Measurements from ENCODE around the gene DACT1. TPM values are rescaled to one million over a fixed set of nuclear protein-coding genes. Genes with fewer than 3 reads are reported as not detected.

DACT1 gene
- total RNA-seq, 1 donor from 2014 or later, result 3.0 TPM

DNA sequence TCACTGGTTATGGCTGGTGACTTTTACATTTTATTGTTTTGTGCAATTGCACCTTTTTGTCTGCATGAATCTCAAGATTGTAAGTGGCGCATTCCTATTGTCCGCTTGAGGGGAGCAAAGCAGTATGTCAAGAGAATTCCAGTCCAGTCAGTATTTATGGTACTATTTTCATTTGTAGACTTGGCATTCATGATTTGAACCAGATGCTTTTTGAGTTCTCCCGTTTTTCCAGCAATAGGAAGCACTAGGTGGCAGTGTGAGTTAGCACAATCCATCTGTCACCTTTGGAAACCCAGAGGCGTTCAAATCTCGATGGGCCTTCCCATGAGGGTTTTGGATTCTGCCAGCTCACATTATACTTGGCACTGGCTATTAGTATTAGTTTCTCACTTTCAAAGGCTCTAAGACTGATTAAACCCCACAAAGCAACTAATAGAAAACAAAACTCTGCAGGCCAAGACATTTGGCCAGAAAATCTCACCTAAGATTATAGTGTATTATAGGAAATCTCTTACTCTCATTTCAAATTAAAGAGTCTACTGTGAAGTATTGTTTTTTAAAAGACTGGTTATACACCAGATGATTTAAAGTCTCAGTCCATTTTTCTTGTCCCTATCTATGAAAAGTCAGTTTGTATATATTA is 2.2 kb downstream of the DACT1 start:
- H3K4me3 Mint-ChIP-seq, result no peak overlapping the region
- TF ChIP-seq, protein P1, sequence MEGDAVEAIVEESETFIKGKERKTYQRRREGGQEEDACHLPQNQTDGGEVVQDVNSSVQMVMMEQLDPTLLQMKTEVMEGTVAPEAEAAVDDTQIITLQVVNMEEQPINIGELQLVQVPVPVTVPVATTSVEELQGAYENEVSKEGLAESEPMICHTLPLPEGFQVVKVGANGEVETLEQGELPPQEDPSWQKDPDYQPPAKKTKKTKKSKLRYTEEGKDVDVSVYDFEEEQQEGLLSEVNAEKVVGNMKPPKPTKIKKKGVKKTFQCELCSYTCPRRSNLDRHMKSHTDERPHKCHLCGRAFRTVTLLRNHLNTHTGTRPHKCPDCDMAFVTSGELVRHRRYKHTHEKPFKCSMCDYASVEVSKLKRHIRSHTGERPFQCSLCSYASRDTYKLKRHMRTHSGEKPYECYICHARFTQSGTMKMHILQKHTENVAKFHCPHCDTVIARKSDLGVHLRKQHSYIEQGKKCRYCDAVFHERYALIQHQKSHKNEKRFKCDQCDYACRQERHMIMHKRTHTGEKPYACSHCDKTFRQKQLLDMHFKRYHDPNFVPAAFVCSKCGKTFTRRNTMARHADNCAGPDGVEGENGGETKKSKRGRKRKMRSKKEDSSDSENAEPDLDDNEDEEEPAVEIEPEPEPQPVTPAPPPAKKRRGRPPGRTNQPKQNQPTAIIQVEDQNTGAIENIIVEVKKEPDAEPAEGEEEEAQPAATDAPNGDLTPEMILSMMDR (IDR thresholded peaks at IDR 0.05), result no peak
- peaks cover 38% of the 10 kb centered on the region for H3K4me1 Mint-ChIP-seq
- intact Hi-C loops (cut with micrococcal nuclease), result loop anchor here (5.0 to 10.0 kb wide), 8 partner anchors 138 to 1375 kb away; partner anchors contain the start of genes AP5M1, DAAM1, EXOC5 and GPR135
- DNase-seq, result no peak
- H3K27ac Mint-ChIP-seq, result no peak overlapping the region
- H3K27me3 Mint-ChIP-seq, result peaks cover 17% of the 10 kb centered on the region
- ChIA-PET CTCF (interaction anchor here (0.7 kb wide), 1 partner anchor 379 kb away, joined by 3 read pairs; no protein-coding TSS in a partner anchor), POLR2A (no interaction called here)
- no peak for ATAC-seq (ENCODE audit: low read depth)
- H3K36me3 Mint-ChIP-seq (ENCODE audit: low read depth), result peaks cover 4% of the 10 kb centered on the region
- no peaks in the 10 kb centered on the region for H3K9me3 Mint-ChIP-seq

DNA sequence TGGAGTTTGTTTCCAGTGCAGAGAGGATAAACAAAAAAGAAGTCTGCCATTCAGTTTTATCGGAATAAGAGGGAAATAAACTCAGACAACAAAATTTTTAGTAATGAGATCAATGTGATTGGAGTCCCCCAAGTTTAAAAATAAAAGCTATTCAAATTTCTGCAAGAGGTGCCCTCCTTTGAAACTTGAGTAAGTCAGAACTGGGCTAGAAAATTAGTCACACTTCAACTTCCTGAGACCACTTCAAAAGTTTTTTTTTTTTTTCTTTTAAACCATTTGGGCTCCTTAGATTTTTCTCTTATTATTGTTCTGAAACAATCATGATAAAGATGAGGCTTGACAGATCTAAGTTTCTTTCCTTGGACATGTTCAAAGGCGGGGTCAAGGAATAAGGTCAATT is 3.2 kb downstream of the DACT1 start:
- Mint-ChIP-seq H3K4me3 (no peak overlapping the region), H3K27ac (no peak overlapping the region), H3K4me1 (peaks cover 29% of the 10 kb centered on the region), H3K27me3 (peaks cover 17% of the 10 kb centered on the region), H3K9me3 (no peaks in the 10 kb centered on the region), H3K36me3 (ENCODE audit: low read depth) (peaks cover 4% of the 10 kb centered on the region)
- intact Hi-C loops (cut with micrococcal nuclease), result no loop called here
- TF ChIP-seq, protein P1 (IDR thresholded peaks at IDR 0.05), result no peak
- ATAC-seq (ENCODE audit: low read depth), result no peak
- ChIA-PET POLR2A (interaction anchor here (0.6 to 0.7 kb wide), 2 partner anchors 401 to 635 kb away, joined by 3 to 5 read pairs; no protein-coding TSS in a partner anchor), CTCF (no interaction called here)
- no peak for DNase-seq

DNA sequence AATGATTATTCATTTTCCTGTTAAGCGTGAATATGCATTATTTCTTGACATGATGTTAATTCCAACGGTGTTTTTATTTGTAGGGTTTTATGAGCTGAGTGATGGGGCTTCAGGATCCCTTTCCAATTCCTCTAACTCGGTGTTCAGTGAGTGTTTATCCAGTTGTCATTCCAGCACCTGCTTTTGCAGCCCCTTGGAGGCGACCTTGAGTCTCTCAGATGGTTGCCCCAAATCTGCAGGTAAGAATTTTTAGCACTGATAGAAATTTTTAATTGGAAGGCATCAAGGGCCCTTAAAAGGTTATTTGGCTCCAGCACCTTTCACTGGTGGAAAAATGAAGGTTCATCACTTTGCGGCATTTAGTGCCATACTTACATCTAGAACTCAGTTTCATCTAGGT is 3.7 kb downstream of the DACT1 start:
- no peak for DNase-seq
- no peak for ATAC-seq (ENCODE audit: low read depth)
- Mint-ChIP-seq H3K4me3 (no peak overlapping the region), H3K36me3 (ENCODE audit: low read depth) (peaks cover 4% of the 10 kb centered on the region), H3K27me3 (peaks cover 17% of the 10 kb centered on the region), H3K9me3 (no peaks in the 10 kb centered on the region), H3K4me1 (peaks cover 24% of the 10 kb centered on the region), H3K27ac (no peak overlapping the region)
- TF ChIP-seq, protein P1 (IDR thresholded peaks at IDR 0.05), result no peak
- intact Hi-C loops (cut with micrococcal nuclease), result no loop called here
- ChIA-PET CTCF (no interaction called here), POLR2A (interaction anchor here (0.6 kb wide), 1 partner anchor 400 kb away, joined by 5 read pairs; no protein-coding TSS in a partner anchor)

DNA sequence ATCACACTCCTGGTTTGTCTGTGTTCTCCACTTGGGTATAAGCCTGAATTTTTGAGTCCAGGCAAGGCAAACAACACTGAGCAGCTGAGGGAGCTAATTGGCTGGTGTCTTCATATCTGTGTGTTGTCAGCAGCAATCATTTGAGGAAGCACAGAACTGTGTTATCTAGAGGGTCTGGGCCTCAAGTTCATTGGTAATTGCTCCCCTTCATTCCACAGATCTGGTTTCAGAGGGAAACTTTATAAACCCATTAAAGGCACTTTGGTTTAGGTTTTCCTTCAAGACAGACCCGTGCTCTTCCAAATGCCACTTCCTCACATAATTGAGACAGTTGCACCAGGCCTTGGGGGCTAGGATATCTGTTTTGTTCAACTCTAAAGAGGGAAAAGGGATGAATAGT is 5.6 kb downstream of the DACT1 start:
- H3K9me3 Mint-ChIP-seq, result no peaks in the 10 kb centered on the region
- no peak overlapping the region for H3K4me3 Mint-ChIP-seq
- H3K27ac Mint-ChIP-seq, result no peak overlapping the region
- ChIA-PET POLR2A (no interaction called here), CTCF (interaction anchor here (1.0 kb wide), 1 partner anchor 142 kb away, joined by 3 read pairs; no protein-coding TSS in a partner anchor)
- TF ChIP-seq, protein P1 (IDR thresholded peaks at IDR 0.05), result no peak
- H3K36me3 Mint-ChIP-seq (ENCODE audit: low read depth), result peaks cover 2% of the 10 kb centered on the region
- peaks cover 17% of the 10 kb centered on the region for H3K27me3 Mint-ChIP-seq
- DNase-seq (no peak), ATAC-seq (ENCODE audit: low read depth) (no peak)
- intact Hi-C loops (cut with micrococcal nuclease), result no loop called here
- peaks cover 15% of the 10 kb centered on the region for H3K4me1 Mint-ChIP-seq

DNA sequence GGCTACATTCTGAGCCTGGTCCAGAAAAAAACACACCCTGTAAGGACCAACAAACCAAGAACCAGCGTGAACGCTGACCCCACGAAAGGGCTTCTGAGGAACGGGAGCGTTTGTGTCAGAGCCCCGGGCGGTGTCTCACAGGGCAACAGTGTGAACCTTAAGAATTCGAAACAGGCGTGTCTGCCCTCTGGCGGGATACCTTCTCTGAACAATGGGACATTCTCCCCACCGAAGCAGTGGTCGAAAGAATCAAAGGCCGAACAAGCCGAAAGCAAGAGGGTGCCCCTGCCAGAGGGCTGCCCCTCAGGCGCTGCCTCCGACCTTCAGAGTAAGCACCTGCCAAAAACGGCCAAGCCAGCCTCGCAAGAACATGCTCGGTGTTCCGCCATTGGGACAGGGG is 7.9 kb downstream of the DACT1 start:
- H3K27ac Mint-ChIP-seq, result no peak overlapping the region
- CTCF ChIA-PET, result no interaction called here
- no peak for ATAC-seq (ENCODE audit: low read depth)
- peaks cover 2% of the 10 kb centered on the region for H3K36me3 Mint-ChIP-seq (ENCODE audit: low read depth)
- no peak for DNase-seq
- H3K4me1 Mint-ChIP-seq, result no peaks in the 10 kb centered on the region
- POLR2A ChIA-PET, result no interaction called here
- no peaks in the 10 kb centered on the region for H3K27me3 Mint-ChIP-seq
- no peaks in the 10 kb centered on the region for H3K9me3 Mint-ChIP-seq
- TF ChIP-seq, protein P1 (IDR thresholded peaks at IDR 0.05), result no peak
- no peak overlapping the region for H3K4me3 Mint-ChIP-seq
- intact Hi-C loops (cut with micrococcal nuclease), result no loop called here
